ENCODE data around the gene ZNF655.
A peak's percentile ranks its signal among the peaks of the same experiment; 100 is the strongest.

The ZNF655 gene

GRCh38 chr7:99558306-99559174 is at the start of gene ZNF655:
TSS of gene ZNF655 (plus strand) at chr7:99558642. CDS start at chr7:99560560, 1,918 bp downstream.
- H3K9me3 Mint-ChIP-seq: no peaks in the 10 kb centered on the region
- H3K4me1 Mint-ChIP-seq: peaks cover 20% of the 10 kb centered on the region
- H3K36me3 Mint-ChIP-seq (ENCODE audit: low read depth): peaks cover 41% of the 10 kb centered on the region
- H3K27ac Mint-ChIP-seq: peak within 1 kb of the TSS; percentile 90 to 99 (median 97)
- peak within 1 kb of the TSS; percentile 95 to 98 (median 97) for H3K4me3 Mint-ChIP-seq
- no peaks in the 10 kb centered on the region for H3K27me3 Mint-ChIP-seq (ENCODE audit: low read depth)
- TF ChIP-seq CTCF (IDR thresholded peaks at IDR 0.05; ENCODE audit: unreplicated experiment in 3 of 3): no peak

- Mint-ChIP-seq H3K9me3 (no peaks in the 10 kb centered on the region), H3K36me3 (ENCODE audit: low read depth) (peaks cover 35% of the 10 kb centered on the region), H3K4me3 (no peak overlapping the region), H3K27ac (no peak overlapping the region), H3K27me3 (ENCODE audit: low read depth) (no peaks in the 10 kb centered on the region), H3K4me1 (no peaks in the 10 kb centered on the region)
- TF ChIP-seq CTCF (IDR thresholded peaks at IDR 0.05; ENCODE audit: unreplicated experiment in 3 of 3): no peak
Observed at GRCh38 chr7:99514050-99514449, 44.4 kb upstream of the ZNF655 start.

- Mint-ChIP-seq H3K27me3 (ENCODE audit: low read depth) (no peaks in the 10 kb centered on the region), H3K4me3 (no peak overlapping the region), H3K36me3 (ENCODE audit: low read depth) (peaks cover 61% of the 10 kb centered on the region), H3K4me1 (no peaks in the 10 kb centered on the region), H3K9me3 (peaks cover 7% of the 10 kb centered on the region), H3K27ac (no peak overlapping the region)
- TF ChIP-seq CTCF (IDR thresholded peaks at IDR 0.05; ENCODE audit: unreplicated experiment in 3 of 3): no peak
Observed at GRCh38 chr7:99521399-99521798, 37.0 kb upstream of the ZNF655 start.

GRCh38 chr7:99525713-99526440 is 32.6 kb upstream of the ZNF655 start:
- H3K4me3 Mint-ChIP-seq: no peak overlapping the region
- peaks cover 31% of the 10 kb centered on the region for H3K9me3 Mint-ChIP-seq
- no peak overlapping the region for H3K27ac Mint-ChIP-seq
- no peak for TF ChIP-seq CTCF (IDR thresholded peaks at IDR 0.05; ENCODE audit: unreplicated experiment in 3 of 3)
- H3K4me1 Mint-ChIP-seq: no peaks in the 10 kb centered on the region
- peaks cover 76% of the 10 kb centered on the region for H3K36me3 Mint-ChIP-seq (ENCODE audit: low read depth)
- H3K27me3 Mint-ChIP-seq (ENCODE audit: low read depth): no peaks in the 10 kb centered on the region

- no peak for TF ChIP-seq CTCF (IDR thresholded peaks at IDR 0.05; ENCODE audit: unreplicated experiment in 3 of 3)
- peaks cover 65% of the 10 kb centered on the region for H3K9me3 Mint-ChIP-seq
- peaks cover 87% of the 10 kb centered on the region for H3K36me3 Mint-ChIP-seq (ENCODE audit: low read depth)
- no peak overlapping the region for H3K27ac Mint-ChIP-seq
- H3K4me1 Mint-ChIP-seq: no peaks in the 10 kb centered on the region
- no peak overlapping the region for H3K4me3 Mint-ChIP-seq
- peaks cover 4% of the 10 kb centered on the region for H3K27me3 Mint-ChIP-seq (ENCODE audit: low read depth)
Observed at GRCh38 chr7:99531354-99531765, 27.1 kb upstream of the ZNF655 start.
